ENCODE measurements around the gene TTLL10.

TTLL10 gene

DNA sequence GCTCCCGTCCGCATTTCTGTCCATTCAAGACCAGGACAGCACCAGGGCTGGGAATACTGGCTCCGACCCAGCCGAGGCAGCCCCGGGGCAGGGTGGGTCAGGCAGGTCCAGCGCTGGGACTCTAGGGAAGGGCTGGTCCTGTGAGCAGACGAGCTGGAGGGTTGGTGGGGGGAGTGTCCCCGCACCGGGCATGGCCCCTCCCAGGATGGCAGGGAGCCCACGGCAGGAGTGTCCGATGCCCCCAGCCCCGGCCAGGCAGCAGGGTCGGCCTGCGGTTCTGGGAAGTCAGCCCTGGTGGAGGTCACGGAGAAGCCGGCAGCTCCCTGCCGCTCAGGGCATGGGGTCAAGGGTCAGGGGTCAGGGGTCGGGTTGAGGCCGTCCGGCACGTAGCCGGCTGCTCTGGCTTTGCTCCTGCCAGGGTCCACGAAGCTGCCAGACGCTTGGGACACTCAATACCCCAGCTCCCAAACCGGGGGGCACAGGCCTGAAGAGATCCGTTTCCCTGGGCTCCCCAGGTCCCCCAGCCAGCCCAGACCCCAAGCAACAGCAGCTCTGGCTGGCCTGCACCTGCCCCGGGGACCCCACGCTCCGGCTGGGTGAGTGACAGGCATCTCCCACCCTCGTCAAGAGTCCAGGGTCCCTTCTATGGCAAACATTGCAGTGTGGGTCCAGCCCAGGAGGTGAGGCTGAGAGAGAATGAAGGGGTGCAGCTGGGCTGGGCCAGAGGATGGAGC lies 66.1 kb downstream of the TTLL10 start:
- DNase-seq, result no peak

DNA sequence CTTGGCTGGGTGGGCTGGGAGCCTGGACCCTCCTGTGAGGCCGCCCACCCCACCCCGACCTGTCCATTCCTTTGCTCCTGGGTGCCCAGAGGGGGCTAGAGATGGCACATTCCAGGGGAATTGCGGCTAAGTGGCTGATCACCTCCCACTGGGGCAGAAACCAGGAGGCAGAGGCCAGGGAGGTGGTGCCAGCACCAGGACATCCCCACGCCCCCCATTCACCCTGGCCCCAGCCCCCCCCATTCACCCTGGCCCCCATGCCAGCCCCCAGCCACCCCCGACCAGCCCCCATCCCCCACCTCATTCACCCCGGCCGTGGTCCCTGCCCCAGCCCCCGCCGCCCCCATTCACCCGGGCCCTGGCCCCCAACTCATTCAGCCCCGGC lies 66.7 kb downstream of the TTLL10 start:
- no peak for DNase-seq

DNA sequence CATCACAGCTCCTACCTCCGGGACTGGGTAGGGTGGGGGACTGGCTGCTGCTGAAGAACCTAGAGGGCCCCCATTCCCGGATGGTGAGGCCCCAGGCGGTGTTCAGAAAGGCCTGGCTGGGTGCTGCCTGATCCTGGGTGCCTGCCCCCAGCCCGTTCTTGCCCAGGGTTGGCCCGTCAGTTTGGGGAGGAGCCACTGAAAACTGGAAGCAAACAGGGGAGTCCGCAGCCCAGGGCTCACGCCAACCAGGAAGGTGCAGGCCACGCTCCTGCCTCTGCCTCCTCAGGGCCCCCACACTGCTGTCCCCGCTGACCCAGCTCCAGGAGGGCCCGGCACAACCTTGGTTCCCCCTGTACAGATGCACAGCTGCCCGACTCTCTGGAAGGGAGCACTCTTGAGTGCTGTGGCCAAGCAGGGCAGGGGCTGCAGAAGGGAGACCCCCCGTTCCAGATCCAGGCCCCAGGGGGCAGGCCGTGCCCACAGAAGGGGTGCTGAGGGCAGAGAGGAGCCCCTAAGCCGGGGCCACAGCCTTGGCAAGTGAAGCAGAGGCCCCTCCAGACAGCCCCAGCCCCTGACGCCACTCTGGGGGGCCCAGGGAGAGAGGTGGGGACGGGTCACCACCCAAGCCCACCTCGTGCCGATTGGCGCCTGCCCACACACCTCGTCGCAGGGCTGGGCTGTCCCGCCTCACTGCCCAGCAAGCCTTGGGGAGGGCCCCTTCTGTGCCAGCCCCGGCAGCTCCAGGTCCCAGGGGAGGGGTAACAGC lies 67.3 kb downstream of the TTLL10 start:
- no peak for DNase-seq

DNA sequence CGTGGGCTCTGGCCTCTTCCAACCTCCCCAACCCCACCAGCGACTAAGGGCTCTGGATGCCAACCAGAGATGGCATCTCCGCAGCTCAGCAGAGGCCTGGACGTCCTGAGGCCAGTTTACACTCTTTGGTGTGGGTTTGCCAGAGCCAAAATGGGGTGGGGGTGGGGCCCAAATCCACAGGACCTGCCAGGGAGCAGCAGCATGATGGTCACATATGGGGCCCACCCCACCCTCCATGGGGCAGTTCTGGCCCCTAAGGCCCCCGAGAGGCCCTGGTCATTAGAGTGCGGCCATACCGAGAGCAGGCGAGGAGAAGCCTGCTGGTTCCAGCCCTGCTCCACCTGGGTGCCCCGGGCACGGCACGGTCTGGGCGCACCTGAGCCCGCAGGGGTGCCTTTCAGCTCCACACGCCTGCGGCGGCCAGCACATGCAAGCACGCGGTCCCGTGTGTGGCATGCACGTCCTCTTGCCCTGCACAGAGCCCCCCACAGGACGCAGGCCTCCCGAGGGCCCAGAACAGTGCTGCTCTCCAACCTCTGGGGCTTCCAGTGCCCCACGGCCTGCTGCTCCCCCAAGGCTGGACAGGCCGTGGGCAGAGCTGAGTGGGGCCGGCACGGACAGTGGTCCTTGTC lies 68.0 kb downstream of the TTLL10 start:
- no peak for DNase-seq

DNA sequence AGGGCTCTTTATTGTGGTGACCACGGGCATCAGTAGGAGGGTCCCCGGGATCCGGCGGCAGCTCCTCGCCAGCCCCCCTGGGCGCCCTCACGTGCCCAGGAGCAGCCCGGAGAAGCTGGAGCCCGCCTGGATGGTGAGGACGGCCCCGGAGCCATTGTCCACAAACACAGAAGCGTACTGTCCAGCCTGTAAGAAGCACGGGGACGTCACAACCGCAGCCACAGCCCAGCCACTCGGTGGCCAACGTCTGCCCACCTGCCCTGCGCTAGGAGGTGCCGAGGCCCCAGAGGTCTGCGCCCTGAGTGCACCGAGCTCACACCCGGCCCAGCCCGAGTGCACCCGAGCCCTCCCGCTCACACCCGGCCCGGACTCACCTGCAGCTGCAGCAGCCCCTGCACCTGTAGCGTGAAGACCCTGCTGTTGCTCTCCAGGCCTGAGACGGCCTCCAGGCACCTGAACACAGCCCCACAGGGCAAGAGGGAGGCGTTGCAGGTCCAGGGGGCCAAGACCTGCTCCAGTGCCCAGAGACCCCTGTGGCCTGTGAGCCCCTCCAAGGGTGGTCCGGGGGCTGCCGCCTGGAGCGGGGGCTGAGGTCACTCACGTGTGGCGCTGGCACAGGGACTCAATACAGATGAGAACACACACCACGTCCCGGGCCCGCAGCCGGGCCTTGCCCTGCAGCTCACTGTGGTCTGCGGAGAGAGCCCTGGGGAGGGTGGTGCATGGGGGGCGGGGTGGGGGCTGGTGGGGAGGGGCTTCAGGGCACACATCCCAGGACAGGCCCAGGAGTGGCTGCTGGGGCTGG lies 69.0 kb downstream of the TTLL10 start:
- no peak for DNase-seq

DNA sequence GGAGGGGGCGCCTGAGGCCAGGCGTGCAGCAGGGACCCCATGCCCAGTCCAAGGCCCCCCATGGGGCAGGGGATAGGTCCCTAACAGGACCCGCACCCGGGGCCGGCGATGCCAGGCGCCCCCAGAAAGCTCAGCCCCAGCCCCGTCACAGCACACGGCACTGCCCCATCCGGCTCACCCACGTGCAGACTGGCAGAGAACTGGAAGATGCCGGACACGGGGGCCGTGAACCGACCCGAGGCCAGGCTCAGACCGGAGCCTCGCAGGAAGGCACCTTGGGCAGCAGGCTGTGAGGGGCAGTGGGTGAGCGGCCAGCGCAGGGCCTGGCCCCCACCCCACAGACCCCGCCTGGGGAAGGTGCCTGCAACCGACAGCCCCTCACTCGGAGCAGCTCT lies 69.6 kb downstream of the TTLL10 start:
- no peak for DNase-seq

DNA sequence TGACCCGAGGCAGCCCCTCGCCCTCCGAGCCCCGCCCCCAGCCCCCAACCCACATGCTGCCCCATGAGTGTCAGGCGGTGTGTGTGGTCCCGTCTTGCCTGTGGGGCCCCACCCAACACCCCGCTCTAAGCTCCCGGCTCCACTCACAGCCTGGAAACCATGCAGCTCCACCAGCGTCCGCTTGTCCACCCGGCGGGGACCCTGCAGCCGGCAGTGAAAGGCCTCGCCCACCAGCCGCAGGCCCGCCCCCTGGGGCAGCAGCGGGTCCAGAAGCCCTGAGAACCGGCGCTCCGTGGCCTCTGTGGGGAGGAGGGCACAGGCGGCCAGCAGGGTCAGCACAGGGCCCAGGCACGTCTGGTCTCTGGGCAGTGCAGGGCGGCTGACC lies 70.1 kb downstream of the TTLL10 start:
- DNase-seq, result no peak

DNA sequence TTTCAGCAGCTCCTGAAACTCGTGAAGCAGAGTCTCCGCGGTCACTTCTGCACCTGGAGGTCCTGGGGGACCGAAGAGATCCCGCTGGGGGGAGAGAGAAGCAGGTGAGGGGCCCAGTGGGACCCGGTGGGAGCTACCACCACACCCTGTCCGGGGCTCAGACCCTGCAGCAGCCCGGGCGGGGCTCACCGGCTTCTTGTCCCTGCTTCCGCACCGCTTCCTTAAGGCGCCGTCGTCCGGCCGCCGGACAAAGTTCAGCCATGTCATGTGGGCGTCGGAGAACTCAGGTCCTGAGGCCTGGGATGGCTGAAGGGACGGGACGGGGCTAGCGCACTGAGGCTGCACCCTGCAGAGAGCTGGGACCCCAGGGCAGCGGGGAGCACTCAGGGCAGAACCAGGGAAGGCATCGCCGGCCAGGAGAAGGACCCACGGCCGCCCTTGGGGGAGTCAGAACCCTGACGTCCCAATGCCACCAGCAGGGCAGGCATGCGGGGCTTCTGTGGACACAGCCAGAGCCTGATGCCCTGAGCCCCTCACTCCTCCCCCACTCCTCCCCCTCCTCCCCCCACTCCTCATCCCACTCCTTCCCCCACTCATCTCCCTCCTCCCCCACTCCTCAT lies 70.6 kb downstream of the TTLL10 start:
- DNase-seq, result no peak

DNA sequence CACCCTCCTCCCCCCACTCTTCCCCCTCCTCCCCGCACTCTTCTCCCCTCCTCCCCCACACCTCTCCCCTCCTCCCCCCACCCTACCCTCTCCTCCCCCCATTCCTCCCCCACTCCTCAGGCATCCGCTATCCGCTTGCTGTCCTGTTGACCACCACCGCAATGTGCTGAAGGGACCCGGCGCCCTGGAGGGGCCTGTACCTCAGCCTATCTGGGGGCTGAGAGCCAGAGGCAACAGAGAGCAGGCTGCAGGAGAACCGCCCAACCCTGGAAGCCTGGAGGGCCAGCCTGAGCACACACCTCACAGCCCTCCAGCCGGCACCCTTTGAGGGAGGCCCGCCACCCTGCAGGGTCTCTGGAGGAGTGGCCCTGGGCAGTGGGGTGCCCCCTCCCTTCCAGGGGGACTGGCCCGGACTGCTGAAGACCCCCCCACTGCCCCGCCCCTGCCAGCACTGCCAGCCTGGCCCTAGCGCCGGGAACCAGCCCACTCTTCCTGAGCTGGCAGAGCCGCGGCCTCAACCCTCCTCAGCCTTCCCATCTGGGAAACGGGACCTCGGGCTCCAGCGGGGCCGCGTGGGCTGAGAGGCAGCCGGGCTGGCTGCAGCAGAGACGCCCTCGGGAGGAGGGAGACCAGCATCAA lies 71.6 kb downstream of the TTLL10 start:
- no peak for DNase-seq

DNA sequence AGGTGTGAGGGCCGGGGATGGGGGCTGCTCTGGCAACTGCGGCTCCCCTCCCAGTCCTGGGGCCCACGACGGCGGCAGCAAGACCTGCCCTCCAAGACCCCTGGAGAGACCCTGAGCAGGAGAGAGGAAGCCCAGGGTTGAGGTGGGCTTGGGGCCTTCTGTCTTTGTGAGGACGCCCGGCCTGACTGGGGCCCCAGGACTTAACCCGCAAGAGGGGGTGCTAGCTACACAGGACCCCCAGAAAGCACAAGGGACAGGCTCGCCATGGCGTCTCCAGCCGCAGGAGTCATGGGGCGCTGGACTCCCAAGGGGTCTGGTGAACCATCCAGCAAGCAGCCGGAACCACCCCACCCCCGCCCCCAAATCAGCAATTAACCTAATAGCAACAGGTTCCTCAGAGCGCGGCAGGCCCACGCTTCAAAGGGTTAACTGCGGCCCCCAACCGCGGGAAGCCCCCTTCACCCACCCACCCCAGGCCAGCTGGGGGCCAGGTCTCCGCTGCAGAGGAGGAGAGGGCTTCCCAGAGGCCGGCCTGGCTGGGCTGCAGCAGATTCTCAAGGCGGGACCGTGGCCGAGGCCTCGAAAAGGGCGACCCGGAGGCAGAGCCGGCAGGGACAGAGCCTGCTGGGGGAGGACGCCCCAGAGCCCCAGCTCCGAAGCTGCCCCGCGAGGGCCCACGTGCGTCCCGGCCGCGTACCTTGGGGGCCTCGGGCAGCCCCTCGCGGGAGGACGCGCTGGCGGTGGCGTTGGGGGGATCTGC lies 72.3 kb downstream of the TTLL10 start:
- DNase-seq, result no peak

DNA sequence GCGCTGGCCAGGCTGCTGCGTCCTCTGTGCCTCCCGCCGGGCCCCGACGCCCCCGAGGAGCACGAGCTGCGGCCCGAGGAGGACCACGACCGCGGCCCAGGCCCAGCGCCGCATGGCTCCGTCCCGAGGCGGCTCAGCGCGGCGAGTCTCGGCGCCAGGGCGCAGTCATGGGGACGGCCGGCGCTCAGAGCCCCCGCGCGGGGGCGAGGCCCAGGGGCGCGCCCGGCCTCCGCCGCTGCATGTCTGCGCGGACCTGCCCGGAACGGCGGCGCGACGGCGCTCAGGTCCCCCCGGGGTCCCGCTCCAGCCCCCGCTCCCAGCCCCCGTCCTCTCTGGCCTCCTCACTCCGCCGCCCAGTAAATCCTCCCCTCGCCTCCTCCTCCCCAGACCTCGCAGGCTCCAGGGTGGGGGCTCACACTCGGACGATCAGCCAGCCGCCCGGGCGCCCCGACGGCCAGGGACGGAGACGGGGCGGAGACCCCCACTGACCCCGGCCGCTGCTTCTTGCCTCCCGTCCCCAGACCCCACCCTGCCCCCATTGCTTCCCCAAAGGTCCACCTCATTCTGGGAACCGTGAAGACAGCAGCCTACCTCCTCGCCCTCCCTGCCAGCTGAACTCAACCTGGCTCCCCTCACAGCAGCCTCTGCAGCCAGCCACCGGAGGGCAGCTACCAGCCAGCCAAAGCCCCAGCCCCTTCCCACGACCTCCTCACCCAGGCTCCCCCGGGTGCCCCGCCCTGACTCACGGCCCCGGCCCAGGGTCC lies 73.1 kb downstream of the TTLL10 start, which contains the start of gene C1QTNF12:
TSS of gene C1QTNF12 (minus strand) at position 146 of the 764 bp plus-strand sequence. CDS start at position 114, 32 bp downstream.
- DNase-seq, result no peak

DNA sequence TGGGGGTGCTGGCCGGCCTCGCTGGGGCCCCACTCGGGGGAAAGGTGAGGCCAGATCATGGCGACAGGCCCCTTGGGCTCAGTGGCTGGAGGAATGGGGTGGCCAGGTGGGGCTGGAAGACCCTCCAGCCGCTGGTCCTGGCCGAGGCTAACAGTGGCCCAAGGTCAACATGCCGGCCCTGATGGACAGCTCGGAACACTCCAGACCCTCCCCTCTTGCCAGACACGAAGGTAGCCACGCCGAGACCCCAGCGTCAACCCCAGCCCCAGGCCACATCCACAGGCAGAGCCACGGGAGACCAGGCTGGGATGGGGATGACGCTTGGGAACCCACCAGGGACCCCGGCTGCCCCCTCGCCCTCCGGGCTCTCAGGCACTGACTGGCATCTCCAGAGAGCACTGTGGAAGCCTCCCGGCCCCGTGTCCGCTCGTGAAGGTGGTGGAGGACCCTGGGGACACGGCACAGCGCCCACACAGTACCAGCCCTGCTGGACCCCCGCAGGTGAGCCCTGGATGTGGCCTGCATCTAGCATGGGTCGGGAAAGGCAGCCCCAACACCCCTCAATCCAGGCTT lies 73.7 kb downstream of the TTLL10 start:
- DNase-seq, result no peak
